Right hindlimb (tissue), 1 donor: ENCODE results near the gene FSTL5.

Source experiments
- DNase-seq: peaks from one replicate; pipeline ENCODE4 v3.0.0-alpha.2; 2018

The FSTL5 gene

DNA sequence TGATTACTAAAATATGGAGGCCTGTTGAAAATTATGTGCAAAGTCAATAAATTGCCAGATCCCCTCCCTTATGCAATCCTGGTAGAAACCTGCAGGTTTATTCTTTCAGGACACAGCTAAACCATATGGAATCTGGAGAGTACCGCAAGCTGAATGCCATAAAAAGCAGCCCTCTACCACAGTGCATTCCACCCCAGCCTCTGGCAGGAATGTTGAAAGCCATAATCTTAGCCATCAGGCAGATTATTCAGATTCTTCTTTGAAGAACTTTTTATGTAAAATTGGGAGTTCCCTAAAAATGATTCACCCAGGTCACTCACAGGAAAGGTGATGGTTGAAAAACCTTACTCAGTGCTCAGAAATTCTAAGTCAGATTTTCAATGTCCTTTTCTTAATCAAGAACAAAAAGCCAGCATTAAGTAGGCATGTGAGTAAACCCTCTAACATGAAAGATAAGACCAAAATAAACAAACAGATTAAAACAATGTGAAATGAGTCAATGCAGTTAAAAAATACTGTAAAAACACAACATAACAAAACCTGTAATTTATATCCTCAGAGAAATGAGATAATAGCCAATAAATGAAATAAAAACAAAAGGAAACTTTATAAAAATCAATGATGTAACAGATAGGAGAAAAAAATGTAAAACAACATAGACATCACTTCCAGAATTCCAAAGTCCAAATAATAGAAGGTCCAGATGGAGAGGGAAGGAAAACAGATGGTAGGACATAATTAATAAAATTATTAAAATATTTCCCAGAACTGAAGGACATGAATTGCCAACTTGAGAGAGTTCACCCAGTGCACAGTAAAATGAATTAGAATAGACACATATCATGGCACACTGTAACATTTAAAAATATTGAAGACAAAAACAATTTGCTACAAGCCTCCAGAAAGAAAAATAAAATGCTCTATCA lies 226.9 kb downstream of the FSTL5 start:
- DNase-seq, result no peak

DNA sequence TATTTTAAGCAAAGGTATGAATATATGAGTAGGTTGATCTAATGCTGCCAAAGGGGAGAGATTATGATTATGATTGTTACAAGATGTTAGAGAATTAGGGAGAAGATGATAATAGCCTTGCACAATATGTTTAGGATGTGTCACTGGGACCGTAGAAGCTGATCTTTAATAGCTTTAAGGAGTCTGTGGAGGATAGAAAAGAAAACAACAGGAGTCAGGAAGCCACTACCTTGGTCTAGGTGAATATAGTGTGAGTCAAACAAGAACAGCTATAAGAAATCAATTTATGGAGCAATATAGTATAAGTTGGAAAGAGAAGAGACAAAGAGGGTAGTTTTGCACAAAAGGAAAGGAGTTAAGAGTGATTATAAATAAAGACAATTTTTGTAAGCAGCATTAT lies 232.7 kb downstream of the FSTL5 start:
- no peak for DNase-seq

DNA sequence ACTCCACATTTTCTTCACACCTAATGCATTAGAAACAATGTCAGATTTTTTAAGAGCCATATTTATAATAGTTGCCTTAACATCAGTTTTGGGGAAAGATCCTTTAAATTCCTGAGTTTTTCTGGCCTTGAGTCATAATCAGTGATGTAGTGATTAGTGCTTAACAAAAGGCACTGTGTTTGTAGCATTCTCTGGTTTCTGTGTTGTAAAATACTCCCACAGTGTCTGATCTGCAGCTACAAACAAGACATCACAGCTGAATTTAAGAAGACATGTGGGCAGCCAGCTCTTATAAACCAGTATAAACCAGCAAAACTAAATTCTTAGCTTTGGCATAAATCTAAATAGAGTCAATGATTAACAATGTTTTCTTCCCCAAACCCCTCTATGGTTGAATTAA lies 233.8 kb downstream of the FSTL5 start:
- DNase-seq, result no peak

DNA sequence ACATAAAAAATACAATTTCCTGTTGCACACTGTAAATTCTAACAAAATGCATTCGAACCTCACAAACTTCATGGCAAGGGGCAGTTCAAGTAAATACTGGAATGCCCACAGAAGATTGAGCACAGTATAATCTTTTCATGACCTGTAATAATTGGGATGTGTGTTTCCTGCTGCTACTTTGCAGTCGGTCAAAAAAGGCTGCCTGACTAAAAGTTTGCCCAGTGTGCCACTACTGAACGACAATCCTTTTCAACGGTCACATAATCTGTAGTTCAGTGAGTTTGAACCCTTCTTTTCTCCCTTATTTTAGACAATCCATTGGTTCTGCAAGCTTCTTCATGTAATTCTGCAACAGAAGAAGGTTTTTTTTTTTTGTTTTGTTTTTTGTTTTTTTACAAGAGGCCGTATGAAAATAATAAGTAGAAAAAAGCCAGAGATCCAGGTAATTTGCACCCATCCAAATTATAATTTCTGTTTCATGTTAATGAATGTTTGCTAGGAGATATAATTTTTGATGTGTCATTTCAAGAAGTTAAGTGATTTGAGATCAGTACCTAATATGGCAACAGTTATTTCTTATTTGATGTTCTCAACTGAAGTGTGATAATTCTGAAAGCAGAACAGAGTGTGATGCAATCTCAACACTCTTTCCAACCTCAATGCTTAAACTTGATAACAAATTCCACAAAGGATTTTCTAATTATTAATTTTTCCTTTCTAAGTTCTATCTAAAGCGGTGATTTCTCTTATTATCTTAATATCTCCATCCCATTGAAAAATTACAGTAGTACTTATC lies 237.6 kb downstream of the FSTL5 start:
- DNase-seq, result no peak

DNA sequence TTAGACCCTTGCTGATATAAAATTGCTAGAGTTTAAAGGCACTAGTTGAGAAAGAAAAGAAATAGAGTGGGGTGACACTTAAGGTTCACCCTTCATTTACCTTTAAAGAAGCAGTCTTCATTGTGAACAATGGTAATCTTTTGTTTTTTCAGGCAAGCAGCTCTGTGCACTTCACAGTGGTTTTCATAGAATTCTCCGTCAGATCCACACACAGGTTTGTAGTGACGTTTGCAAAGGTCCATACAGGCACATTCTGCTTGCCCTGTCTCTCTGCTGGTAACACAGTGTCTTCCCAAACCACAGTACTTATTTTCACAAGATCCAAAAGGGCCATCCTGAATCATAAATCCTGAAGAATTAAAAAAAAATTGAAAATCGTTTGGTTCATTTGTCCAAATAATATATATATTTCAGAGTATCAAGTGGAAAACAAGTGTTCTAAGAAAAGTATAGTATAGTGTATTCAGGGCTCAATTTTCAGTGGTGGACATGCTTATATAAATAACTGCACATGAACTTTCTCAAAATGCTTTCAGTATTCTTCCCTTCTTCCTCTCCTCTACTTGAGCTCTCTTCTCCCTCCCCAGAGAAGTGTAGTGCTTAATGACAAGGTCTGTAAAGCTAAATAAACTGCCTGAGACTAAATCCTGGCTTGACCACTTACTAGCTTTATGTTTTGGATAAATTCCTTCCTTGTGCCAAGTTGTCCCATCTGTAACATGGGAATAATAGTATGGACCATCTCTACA lies 243.3 kb downstream of the FSTL5 start:
- no peak for DNase-seq

DNA sequence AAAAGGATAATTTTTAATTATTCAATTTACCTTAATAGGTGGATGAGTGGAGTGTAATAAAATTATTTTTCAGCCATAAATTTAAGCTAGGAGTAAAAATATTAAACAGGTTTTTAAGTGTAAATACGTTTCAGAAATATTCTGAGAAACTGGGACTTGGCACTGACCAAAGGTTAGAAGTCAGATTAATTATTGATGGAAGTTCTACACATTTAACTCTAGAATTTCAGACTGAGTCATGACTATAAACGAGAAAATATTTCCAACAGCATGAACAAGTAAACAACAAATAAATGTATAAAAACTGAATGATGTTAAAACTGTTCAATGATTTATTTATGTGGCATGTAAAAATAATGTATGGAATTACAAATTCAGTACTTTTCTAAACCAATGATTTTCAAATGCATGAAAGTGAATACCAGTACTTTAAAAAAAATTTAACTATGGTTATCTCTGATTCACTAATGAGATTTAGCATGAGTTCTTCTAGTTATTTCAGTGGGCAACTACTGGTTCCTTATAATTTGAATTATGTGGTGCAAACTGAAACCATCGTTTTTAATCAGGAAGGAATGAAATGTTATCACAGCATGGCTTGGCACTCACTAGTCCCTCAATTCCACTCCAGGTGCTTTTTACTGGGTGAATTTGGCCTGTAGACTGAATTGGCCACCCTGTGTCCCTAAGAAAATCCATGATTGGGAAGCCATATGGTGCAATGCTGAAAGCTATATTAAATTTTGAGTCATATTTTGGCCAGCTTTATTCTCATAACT lies 244.2 kb downstream of the FSTL5 start:
- no peak for DNase-seq

DNA sequence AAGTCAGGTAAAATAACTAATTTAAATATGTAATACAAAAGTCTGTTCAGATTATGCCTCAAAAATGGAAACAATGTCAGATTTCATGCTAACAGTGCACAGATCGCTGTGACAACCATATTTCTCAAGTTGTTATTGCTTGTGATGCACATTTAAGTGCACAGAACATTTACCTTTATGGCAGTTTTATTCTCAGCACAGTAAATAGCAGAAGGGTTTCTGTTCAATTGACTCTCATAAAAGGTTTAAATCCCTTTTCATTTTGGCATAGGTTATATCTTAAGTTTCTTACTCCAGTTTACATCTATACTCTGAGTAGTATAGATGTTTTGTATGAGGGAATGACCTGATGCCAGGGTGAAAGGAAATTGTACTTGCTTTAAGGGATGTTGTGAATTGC lies 247.8 kb downstream of the FSTL5 start:
- no peak for DNase-seq

DNA sequence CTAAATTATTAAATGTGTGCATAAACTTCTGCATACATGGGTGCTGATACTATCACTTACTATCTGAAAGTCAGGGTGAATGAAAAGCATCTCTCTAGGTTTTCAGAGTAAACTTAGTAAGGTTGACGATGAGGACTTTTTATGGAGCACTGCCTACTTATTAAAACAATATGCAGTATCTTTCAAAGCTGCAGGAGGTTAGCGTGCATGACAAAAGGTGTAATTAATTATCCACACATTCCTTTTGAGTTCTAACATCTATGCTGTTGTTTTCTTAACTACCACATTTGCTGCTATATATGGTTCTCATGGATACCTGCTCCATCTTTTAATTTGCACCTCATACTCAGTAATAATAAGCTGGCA lies 256.2 kb downstream of the FSTL5 start:
- no peak for DNase-seq

DNA sequence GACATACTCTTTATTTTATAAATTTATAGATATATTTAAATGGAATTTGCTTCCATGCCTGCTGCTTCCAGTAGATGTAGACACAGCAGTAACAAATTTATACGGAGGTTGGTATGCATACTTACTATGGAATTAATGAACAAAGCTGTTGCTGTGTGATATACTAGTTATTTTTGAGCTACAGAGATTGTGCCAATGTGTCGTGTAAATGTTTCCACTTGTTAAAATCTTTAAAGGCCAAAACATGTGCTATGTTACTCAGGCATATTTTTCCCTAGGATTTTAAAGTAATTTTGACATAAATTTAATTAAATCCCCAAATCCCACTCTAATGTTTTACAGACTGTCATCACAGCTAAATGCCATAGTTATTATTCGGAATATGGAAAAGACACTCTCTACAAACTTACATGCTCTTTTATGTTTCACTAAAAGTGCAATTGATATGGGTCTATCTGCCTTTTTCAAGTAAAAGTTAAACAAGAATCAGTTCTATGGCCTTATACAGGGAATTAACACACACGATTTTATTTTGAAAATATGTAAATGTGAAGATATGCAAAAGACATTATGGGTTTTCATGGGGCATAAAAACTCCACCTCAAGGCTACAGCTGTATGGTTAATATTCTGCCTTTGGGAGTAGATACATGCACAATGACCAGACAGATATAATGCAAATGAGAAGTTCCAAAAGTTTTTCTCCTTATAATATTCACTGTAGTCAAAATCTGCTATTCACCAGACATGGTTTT lies 256.8 kb downstream of the FSTL5 start:
- no peak for DNase-seq

GRCh38 chr4:161900110-161900509 lies 263.7 kb downstream of the FSTL5 start:
- DNase-seq, result no peak

- no peak for DNase-seq
Measured at GRCh38 chr4:161894493-161895167, 269.2 kb downstream of the FSTL5 start.

GRCh38 chr4:161894014-161894413 lies 269.8 kb downstream of the FSTL5 start:
- no peak for DNase-seq

DNA sequence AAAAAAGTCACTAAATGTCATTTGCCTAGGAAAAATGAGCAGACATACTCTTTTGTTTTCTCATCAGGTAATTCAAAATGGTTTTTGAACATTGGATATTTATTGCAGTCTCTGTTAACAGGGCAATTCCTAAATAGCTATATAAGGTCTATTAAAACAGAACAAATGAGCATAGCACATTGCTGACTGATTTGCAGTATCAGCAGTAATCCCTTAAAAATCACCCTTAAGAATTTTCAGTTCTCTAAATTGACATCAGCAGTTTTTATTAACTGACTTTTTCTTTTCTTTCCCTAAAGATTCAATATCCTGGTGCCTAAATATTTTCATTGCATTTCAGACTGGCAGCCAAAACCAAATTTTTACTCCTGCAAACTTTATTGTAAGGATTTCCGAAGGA lies 270.2 kb downstream of the FSTL5 start:
- no peak for DNase-seq

DNA sequence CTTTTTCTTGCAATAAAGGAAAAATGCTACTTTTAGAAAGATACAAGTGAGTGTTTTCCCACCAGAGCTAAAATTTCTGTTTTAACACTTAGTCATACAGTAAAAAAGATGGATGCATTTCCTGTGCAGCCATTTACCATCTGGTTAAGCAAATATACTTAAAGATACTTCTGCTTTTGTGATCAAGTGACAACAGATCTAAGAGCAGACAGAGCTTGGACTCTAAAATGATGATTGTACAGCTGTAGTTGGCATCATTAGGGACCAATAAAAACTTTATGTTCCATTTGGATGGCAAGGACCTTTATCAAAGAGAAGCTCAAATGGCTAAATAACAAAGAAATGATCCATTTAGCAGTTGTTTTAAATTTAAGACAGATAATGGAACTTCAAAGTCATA lies 270.8 kb downstream of the FSTL5 start:
- no peak for DNase-seq

DNA sequence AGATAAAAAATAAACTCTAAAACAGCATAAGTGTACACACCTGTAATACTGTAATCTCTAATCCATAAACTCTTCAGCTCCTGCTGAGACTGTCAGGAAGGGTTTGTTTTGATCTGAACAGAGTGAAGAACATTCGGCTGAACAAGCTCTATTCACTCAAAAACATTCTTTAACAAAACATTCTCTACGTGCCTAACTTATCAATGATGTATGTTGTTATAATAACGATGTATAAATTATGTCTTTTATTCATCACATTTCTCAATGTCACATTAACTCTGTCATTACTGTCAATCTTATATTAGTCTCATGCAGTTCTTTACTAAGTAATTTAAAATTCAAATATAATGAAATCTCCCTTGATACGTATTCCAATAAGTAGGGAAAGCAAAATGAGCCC lies 280.6 kb downstream of the FSTL5 start:
- no peak for DNase-seq

- DNase-seq, result no peak
Measured at GRCh38 chr4:161881370-161881769, 282.4 kb downstream of the FSTL5 start.

GRCh38 chr4:161869511-161869910 lies 294.3 kb downstream of the FSTL5 start:
- no peak for DNase-seq

GRCh38 chr4:161856711-161857326 lies 307.0 kb downstream of the FSTL5 start:
- DNase-seq, result no peak

DNA sequence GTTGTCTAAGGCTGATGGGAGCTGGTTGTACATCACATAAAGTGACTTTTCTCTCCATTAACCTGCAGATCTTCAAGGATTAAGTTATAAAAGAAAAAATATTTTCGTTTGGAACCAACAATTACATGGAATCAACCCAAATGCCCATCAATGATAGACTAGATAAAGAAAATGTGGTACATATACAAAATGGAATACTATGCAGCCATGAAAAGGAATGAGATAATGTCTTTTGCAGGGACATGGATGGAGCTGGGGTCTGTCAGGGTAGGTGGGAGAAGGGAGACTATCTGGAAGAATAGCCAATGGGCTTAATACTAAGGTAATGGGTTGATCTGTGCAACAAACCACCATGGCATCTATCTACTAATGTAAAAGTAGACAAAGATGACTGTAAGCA lies 313.2 kb downstream of the FSTL5 start:
- DNase-seq, result no peak

GRCh38 chr4:161841759-161842158 lies 322.0 kb downstream of the FSTL5 start:
- DNase-seq, result no peak

- no peak for DNase-seq
Measured at GRCh38 chr4:161829591-161829990, 334.2 kb downstream of the FSTL5 start.
